ENCODE measurements around the gene TGOLN2. TPM values are rescaled to one million over a fixed set of nuclear protein-coding genes. Genes with fewer than 3 reads are reported as not detected.

The TGOLN2 gene
- total and polyA plus RNA-seq, 2 of the 13 experiments (the other 11 are each of a cell fraction or from before 2014, with no cell fraction given), result 99.6 to 155 TPM

GRCh38 chr2:85354286-85355072, 26.7 kb upstream of the TGOLN2 start, which contains the start of the genes ELMOD3 and RETSAT (continued):
- TF ChIP-seq BCLAF1 (IDR thresholded peaks at IDR 0.05) (no peak), RAD51 (IDR thresholded peaks at IDR 0.05; ENCODE audit: borderline replicate concordance) (no peak), ASH2L (IDR thresholded peaks at IDR 0.05; ENCODE audit: insufficient read length, low read depth, low read length) (peak; percentile 67), ELF1 (CRISPR knock-in tag; IDR thresholded peaks at IDR 0.05) (peak; percentile 96), ZBTB46 (CRISPR knock-in tag; IDR thresholded peaks at IDR 0.05; ENCODE audit: borderline replicate concordance) (no peak), ZNF441 (CRISPR knock-in tag; IDR thresholded peaks at IDR 0.05; ENCODE audit: borderline replicate concordance) (peak; percentile 37; the same call in 1 of the 2 replicates), ZZZ3 (CRISPR knock-in tag; IDR thresholded peaks at IDR 0.05; ENCODE audit: borderline replicate concordance) (peak; percentile 95; the same call in 1 of the 2 replicates), NFATC3 (CRISPR knock-in tag; IDR thresholded peaks at IDR 0.05) (no peak; the same call in 1 of the 2 replicates), ZNF709 (CRISPR knock-in tag; IDR thresholded peaks at IDR 0.05) (peak; percentile 96; the same call in 1 of the 2 replicates), MAZ (IDR thresholded peaks at IDR 0.05; ENCODE audit: borderline replicate concordance, low read depth, low read length) (0 out of 2 replicates have a peak, but pooled peaks have one; percentile 42), MAZ (CRISPR knock-in tag; IDR thresholded peaks at IDR 0.05; ENCODE audit: low read depth) (peak; percentile 95), CBX5 (CRISPR knock-in tag; IDR thresholded peaks at IDR 0.05; ENCODE audit: borderline replicate concordance) (peak; percentile 78; the same call in 1 of the 2 replicates), ZNF687 (CRISPR knock-in tag; IDR thresholded peaks at IDR 0.05) (peak; percentile 96), ZNF776 (CRISPR knock-in tag; IDR thresholded peaks at IDR 0.05) (no peak; the same call in 1 of the 2 replicates), ZNF275 (CRISPR knock-in tag; IDR thresholded peaks at IDR 0.05; ENCODE audit: borderline replicate concordance) (peak; percentile 99; the same call in 1 of the 2 replicates), EEA1 (CRISPR knock-in tag; IDR thresholded peaks at IDR 0.05; ENCODE audit: borderline replicate concordance) (peak; percentile 84; the same call in 1 of the 2 replicates)

Data from HepG2 (cell line).